IPS-11a (cell line): Measurements from ENCODE around the gene WNT2B.

Experiments used
- H3K4me3 ChIP-seq: one replicate; pipeline ENCODE4 v1.5.1; 2013; ENCODE audit warnings: low read depth, low read length, control low read depth

WNT2B gene

DNA sequence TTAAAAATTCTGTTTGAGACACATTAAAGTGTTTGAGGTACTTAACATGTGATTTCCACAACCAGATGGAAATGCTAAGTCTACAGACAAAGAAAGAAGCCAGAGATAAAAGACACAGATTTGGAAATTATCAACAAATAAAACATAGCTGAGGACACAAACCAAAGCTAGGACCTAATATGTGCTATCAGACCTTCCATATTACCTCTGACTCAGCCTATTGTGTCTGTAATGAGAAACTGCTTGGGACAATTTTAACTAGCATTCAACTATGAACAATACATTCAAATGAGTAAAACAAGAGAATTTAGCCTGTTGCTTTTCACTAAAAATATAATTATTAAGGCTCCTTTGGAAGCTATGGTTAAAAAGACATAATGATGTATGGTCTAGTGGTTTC lies 54.6 kb downstream of the WNT2B start:
- H3K4me3 ChIP-seq = no peak overlapping the region

DNA sequence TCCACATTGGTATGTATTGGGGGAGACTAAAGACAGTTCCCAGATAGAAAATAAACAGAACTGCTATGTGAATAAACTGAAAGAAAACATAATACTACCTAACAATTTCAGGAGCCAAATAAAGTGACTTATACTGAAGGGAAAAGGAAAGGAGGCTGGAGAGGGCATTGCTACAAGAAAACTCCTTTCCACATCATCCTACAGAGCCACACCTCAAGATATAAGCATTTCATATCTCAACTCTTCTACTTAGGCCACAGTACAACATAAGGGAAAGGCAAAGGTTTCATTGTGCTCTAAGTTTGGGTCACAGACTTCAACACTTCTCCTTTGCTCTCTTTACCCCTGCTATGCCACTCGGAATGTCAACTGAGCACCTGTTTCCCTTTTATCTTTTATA lies 55.3 kb downstream of the WNT2B start:
- H3K4me3 ChIP-seq = no peak overlapping the region

DNA sequence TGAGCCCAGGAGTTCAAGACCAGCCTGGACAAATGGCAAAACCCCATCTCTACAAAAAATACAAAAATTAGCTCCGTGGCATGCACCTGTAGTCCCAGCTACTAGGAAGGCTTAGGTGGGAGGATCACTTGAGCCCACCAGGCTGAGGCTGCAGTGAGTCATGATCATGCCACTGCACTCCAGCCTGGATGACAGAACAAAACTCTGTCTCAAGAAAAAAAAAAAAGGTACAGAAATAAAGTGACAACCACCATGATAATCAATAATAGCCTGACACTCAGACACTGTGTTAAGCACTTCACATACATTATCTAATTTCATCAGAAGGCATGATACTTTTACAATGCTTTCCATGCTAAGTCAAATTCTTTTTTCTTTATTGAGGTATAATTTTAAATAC lies 57.0 kb downstream of the WNT2B start:
- H3K4me3 ChIP-seq = no peak overlapping the region

DNA sequence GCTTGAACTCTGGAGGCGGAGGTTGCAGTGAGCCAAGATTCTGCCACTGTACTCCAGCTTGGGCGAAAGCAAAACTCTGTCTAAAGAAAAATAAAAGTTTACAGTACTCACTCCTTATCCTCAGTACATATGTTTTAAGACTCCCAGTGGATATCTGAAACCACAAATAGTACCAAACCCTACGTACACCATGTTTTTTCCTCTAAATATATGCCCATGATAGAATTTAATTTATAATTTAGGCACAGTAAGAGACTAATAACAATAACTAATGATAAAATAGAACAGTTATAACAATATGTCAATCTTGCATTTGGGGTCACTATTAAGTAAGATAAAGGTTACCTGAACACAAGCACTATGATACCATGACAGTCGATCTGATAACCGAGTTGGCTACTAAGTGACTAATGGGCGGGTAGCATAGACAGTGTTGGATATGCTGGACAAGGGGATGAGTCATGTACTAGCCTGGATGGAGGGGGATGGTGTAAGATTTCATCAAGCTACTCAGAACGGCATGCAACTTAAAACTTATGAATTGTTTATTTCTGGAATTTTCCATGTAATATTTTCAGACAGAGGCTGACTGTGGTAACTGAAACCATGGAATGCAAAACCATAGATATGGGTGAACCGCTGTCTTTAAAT lies 66.5 kb downstream of the WNT2B start:
- no peak overlapping the region for H3K4me3 ChIP-seq

DNA sequence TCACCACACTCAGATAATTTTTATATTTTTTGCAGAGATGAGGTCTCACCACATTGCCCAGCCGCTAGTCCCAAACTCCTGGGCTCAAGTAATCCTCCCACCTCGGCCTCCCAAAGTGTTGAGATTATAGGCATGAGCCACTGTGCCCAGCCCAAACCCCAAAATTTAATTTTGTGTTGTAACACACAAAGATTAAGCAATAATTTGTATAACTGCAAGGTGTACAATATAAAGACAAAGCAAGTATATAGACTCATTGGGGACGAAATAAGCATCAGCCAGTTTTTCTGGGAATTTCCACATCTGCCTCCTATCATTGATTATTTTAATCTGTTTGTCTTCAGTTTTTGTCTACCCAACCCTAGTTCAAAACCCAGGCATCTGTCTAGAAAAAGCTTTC lies 67.5 kb downstream of the WNT2B start:
- no peak overlapping the region for H3K4me3 ChIP-seq
